HUES6 (cell line): Measurements from ENCODE around the gene OSGIN1.

Experiments used
- H3K27ac ChIP-seq: 2 replicates; pipeline ENCODE4 v1.7.0; 2013; ENCODE audit warnings: low read depth, mild to moderate bottlenecking, low read length, inconsistent platforms
- H3K27me3 ChIP-seq: 2 replicates; pipeline ENCODE4 v1.6.1; 2013; ENCODE audit warnings: low read length; ENCODE audit not compliant: control insufficient read depth, insufficient read depth
- H3K36me3 ChIP-seq: 2 replicates; pipeline ENCODE4 v1.6.1; 2013; ENCODE audit warnings: low read length; ENCODE audit not compliant: control insufficient read depth, insufficient read depth
- H3K4me1 ChIP-seq: 2 replicates; pipeline ENCODE4 v1.6.1; 2013; ENCODE audit warnings: low read length; ENCODE audit not compliant: control insufficient read depth, insufficient read depth
- H3K4me3 ChIP-seq: 2 replicates; pipeline ENCODE4 v1.5.1; 2013; ENCODE audit warnings: low read depth, low read length
- H3K9ac ChIP-seq: one replicate; pipeline ENCODE4 v1.6.1; 2013; ENCODE audit warnings: mild to moderate bottlenecking, low read length
- H3K9me3 ChIP-seq: 2 replicates; pipeline ENCODE4 v1.6.1; 2013; ENCODE audit warnings: low read depth, low read length; ENCODE audit not compliant: control insufficient read depth, insufficient read depth

OSGIN1 gene

GRCh38 chr16:83928341-83929055, 24.5 kb upstream of the OSGIN1 start:
- H3K4me3 ChIP-seq = no peak overlapping the region
- H3K27me3 ChIP-seq = no peaks in the 10 kb centered on the region
- H3K36me3 ChIP-seq = no peaks in the 10 kb centered on the region

DNA sequence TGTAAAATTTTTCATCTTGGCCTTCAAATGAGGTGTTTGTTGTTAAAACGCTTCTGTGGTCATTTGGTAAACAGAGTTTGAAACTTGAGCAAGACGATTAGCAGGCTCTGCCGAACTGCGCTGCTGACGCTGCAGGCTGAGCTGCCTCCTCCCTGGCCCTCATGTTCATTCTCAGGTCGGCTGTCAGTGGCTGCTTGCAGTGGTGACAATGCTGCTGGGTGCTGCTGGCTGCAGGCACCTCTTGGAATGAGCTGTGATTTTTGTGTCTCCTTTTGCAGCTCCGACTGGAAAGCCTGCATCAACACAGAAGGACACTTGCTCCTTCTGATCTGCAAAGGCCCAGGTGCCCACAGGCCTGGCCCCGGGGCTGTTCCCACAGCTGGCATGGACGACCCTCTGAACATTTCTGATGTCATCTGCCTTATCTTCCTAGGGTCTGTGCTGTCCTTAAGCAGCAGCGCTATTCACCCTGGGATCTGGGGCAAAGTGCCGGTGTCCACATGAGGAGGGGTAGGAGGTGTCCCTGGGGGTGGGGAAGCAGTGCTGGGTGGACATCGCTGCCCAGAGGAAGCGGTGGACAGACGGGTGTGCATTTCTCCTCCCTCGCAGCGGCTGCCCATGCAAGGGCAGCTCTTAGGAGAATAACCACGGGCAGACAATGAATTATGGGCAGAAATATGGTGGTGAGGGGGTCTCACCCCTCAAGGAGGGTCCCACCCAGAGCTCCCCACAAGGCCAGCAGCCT, 23.1 kb upstream of the OSGIN1 start:
- no peaks in the 10 kb centered on the region for H3K9me3 ChIP-seq
- no peaks in the 10 kb centered on the region for H3K36me3 ChIP-seq
- no peak overlapping the region for H3K4me3 ChIP-seq
- no peak overlapping the region for H3K27ac ChIP-seq
- H3K4me1 ChIP-seq = peaks cover 4% of the 10 kb centered on the region
- no peak overlapping the region for H3K9ac ChIP-seq
- no peaks in the 10 kb centered on the region for H3K27me3 ChIP-seq

More at GRCh38 chr16:83928341-83929055, 24.5 kb upstream of the OSGIN1 start:
- Histone ChIP-seq H3K27ac (no peak overlapping the region), H3K4me1 (peaks cover 4% of the 10 kb centered on the region), H3K9ac (no peak overlapping the region), H3K9me3 (no peaks in the 10 kb centered on the region)

- Histone ChIP-seq H3K9me3 (no peaks in the 10 kb centered on the region), H3K4me3 (no peak overlapping the region), H3K27me3 (no peaks in the 10 kb centered on the region), H3K27ac (no peak overlapping the region), H3K4me1 (peaks cover 4% of the 10 kb centered on the region), H3K9ac (no peak overlapping the region), H3K36me3 (no peaks in the 10 kb centered on the region)
These were observed 22.1 kb upstream of the OSGIN1 start for GRCh38 chr16:83930730-83931500.

GRCh38 chr16:83931556-83931955, 21.5 kb upstream of the OSGIN1 start:
- Histone ChIP-seq H3K4me1 (peaks cover under 1% of the 10 kb centered on the region), H3K9ac (no peak overlapping the region), H3K27me3 (no peaks in the 10 kb centered on the region), H3K27ac (no peak overlapping the region), H3K36me3 (no peaks in the 10 kb centered on the region), H3K9me3 (no peaks in the 10 kb centered on the region), H3K4me3 (no peak overlapping the region)

GRCh38 chr16:83932304-83932703, 20.7 kb upstream of the OSGIN1 start:
- H3K9me3 ChIP-seq = no peaks in the 10 kb centered on the region
- no peaks in the 10 kb centered on the region for H3K27me3 ChIP-seq
- H3K9ac ChIP-seq = no peak overlapping the region
- H3K36me3 ChIP-seq = no peaks in the 10 kb centered on the region
- no peak overlapping the region for H3K27ac ChIP-seq
- no peak overlapping the region for H3K4me3 ChIP-seq
- H3K4me1 ChIP-seq = no peaks in the 10 kb centered on the region; the same call in 1 of the 2 replicates

DNA sequence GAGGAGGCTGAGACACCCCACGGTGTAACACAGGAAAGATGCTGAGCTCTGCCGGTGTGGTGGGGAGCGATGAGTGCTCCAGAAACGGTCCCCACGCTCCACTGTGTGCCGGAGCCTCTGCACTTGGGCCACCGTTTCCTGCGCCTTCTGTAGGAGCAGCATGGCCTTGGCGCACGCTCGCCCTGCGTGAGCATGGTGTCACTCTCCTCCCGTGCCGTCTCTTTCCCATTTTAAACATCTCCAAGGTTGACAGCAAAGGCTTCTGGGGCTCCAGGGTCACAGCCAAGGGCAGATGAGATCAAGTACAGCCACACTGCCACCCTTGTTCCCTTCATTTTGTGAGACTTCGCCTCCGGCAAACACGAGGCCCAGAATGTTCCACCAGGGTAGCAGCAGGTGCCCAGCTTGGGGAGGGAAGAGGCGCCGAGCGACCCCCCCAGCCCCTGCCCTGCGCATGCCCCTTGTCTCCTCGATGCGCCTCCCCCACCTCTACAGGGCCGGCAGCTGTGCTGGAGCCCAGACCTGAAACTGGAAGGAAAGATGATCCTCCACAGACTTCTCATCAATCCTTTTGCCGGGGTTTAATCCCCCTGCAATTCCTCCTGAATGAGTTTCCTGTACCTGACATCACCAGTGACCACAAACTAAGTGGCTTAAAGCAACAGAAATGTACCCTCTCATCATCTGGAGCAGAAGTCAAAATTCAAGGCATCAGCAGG, 19.9 kb upstream of the OSGIN1 start:
- no peaks in the 10 kb centered on the region for H3K27me3 ChIP-seq
- H3K36me3 ChIP-seq = no peaks in the 10 kb centered on the region
- H3K27ac ChIP-seq = no peak overlapping the region
- no peaks in the 10 kb centered on the region for H3K9me3 ChIP-seq
- no peak overlapping the region for H3K4me3 ChIP-seq
- H3K9ac ChIP-seq = no peak overlapping the region
- no peaks in the 10 kb centered on the region for H3K4me1 ChIP-seq

- H3K27me3 ChIP-seq = no peaks in the 10 kb centered on the region
- H3K4me3 ChIP-seq = no peak overlapping the region
- H3K9me3 ChIP-seq = no peaks in the 10 kb centered on the region
- no peaks in the 10 kb centered on the region for H3K4me1 ChIP-seq
- H3K27ac ChIP-seq = no peak overlapping the region
- H3K36me3 ChIP-seq = no peaks in the 10 kb centered on the region
- no peak overlapping the region for H3K9ac ChIP-seq
These were observed 19.0 kb upstream of the OSGIN1 start for GRCh38 chr16:83933885-83934683.

GRCh38 chr16:83934684-83934977, 18.4 kb upstream of the OSGIN1 start:
- Histone ChIP-seq H3K36me3 (no peaks in the 10 kb centered on the region), H3K27ac (no peak overlapping the region), H3K9ac (no peak overlapping the region), H3K27me3 (no peaks in the 10 kb centered on the region), H3K4me3 (no peak overlapping the region), H3K4me1 (no peaks in the 10 kb centered on the region), H3K9me3 (no peaks in the 10 kb centered on the region)

DNA sequence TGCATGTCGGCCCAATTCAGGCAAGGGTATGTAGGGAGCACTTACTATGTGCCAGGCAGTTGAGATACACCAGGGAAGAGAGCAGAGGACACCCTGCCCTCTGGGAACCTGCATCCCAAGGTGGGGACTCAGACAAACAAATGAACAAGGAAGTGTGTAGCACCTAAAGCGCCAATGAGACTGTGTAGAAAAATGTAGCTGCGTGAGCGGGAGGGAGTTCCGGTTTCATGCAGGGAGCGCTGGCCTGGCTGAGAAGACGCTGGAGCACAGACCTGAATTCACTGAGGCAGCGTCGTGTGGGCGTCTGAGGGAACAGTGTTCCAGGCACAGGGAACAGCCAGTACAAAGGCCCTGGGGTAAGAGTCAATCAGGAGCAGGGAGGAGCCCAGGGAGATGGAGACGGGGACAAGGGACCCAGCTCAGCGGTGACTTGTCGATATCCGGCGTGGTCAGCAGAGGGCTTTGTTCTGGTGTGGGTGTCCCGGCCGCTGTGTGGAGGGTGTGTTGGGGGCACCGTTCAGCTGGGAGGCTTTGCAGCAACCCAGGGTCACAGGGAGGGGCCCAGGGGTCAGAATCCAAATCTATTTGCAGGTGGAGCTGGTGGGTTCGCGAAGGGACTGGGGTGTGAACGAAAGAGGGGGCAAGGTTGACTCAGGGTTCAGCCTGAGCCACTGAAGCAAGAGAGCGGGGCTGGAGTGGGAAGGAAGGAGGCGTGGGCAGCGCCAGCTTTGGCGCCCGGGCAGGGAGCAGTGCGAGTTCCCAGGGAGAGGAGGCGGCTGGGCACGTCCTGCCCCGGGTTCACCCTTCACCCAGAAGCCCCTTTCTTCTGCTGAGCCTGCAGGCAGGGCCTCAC, 17.8 kb upstream of the OSGIN1 start:
- Histone ChIP-seq H3K4me3 (no peak overlapping the region), H3K36me3 (no peaks in the 10 kb centered on the region), H3K4me1 (peaks cover under 1% of the 10 kb centered on the region; the same call in 1 of the 2 replicates), H3K9ac (no peak overlapping the region), H3K27me3 (no peaks in the 10 kb centered on the region), H3K9me3 (no peaks in the 10 kb centered on the region), H3K27ac (no peak overlapping the region)
